ENCODE measurements around the gene FXYD7.
"Not testable (repeated sequence)": the region's sequence is repeated elsewhere in the genome, so short reads cannot be mapped to it uniquely, and the experiment has no call there.

FXYD7 gene, protein sequence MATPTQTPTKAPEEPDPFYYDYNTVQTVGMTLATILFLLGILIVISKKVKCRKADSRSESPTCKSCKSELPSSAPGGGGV

GRCh38 chr19:35143231-35143715 lies at the start of gene FXYD7:
Gene FXYD7, plus strand, starts transcription at chr19:35143255. Its CDS starts 79 bp downstream, at chr19:35143334.
- no peak for DNase-seq (ENCODE audit: low read depth)

DNA sequence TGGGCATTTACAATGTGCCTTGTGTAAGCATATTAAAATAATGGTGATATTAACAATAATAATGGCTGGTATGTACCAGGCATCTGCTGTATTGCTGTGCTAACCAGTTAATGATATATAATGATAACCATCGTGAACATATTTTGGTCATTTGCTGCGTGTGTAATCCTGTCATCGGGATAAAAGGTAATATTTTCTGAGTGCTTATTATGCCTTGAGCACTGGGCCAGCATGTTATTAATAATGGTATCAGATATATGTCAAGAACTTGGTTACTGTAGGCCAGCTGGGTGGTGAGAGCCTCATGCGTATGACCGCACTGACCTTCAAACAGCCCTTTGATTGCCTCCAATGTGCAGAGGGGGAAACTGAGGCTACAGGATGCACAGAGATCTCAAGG lies 49.6 kb upstream of the FXYD7 start:
- no peak for DNase-seq (ENCODE audit: low read depth)

DNA sequence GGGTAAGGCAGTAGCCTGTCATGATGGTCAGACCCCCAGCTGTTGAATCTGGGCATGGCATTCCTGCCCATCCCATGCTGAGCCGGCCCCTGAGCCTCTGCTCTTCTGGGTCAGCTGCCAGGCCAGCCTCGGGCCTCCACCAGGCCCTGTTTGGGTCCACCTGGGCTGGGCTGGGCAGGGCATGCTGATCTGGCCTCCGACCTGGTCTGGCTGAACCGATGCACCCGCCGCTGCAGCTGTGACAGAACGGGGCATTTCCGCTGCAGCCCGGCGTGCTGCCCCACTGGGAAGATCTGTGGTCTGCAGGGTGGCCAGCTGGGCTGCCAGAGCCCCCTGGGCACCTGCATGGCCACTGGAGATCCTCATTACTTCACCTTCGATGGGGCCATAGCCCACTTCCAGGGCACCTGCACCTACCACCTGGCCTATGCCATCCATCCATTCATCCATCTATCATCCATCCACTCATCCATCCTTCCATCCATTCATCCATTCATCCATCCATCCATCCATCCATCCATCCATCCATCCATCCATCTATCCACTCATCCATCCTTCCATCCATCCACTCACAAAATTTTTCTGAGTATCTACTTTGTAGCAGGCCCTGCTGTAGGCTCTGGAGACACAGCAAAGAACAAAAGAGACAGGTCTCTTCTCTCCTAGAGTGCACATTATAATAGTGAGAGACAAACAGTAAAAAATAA lies 49.0 kb upstream of the FXYD7 start:
- DNase-seq (ENCODE audit: low read depth): no peak

- DNase-seq (ENCODE audit: low read depth): no peak
Measured at GRCh38 chr19:35094656-35095055, 48.4 kb upstream of the FXYD7 start.

DNA sequence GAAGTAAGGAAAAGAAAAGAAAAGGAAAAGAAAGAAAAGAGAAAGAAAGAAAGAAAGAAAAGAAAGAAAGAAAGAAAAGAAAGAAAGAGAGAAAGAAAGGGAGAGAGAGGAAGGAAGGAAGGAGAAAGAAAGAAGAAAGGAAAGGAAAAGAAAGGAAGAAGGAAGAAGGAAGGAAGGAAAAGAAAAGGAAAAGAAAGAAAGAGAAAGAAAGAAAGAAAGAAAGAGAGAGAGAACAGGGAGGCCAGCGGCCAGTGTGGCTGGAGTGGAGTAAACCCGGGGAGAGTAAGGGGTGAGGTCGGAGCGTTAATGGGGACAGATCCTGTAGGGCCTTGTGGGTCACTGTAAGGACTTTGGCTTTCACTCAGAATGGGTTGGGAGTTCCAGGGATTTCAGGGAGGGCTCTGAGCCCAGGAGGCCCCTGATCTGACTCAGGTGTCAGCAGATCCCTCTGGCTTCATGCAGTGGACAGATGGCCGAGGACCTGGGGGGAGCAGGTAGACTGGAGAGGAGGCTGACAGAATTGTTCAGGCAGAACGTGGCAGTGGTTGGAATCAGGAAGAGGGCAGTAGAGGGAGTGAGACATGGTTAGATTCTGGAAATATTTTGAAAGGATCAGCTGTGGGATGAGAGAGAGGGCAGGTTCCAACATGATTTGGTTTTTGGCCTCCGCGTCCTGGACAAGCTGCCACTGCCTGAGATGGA lies 47.2 kb upstream of the FXYD7 start:
- DNase-seq (ENCODE audit: low read depth): no peak

DNA sequence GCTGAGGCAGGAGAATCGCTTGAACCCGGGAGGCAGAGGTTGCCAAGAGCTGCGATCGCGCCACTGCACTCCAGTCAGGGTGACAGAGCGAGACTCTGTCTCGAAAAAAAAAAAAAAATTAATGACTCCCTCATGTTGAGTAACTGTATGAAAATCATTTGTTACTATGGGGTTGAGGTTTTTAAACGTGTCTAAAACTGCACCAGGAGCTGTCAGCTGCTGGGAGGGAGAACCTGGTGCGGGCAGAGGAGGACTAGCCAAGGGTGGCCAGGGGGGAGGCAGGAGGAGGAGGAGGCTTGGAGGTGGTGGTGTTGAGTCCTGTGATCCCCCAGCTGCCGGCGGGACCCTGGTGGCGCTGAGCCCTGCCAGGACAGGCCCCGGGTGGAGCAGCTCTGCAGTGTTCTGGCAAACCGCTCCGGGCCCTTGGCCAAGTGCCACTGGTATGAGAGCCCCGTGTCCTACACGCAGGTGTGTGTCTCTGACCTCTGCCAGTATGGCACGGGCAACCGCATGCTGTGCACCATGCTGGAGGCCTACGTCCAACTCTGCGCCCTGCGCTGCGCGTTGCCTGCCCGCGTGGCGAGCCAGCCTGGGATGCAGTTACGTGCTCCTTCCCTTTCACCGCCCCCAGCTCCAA lies 44.5 kb upstream of the FXYD7 start:
- DNase-seq (ENCODE audit: low read depth): no peak

DNA sequence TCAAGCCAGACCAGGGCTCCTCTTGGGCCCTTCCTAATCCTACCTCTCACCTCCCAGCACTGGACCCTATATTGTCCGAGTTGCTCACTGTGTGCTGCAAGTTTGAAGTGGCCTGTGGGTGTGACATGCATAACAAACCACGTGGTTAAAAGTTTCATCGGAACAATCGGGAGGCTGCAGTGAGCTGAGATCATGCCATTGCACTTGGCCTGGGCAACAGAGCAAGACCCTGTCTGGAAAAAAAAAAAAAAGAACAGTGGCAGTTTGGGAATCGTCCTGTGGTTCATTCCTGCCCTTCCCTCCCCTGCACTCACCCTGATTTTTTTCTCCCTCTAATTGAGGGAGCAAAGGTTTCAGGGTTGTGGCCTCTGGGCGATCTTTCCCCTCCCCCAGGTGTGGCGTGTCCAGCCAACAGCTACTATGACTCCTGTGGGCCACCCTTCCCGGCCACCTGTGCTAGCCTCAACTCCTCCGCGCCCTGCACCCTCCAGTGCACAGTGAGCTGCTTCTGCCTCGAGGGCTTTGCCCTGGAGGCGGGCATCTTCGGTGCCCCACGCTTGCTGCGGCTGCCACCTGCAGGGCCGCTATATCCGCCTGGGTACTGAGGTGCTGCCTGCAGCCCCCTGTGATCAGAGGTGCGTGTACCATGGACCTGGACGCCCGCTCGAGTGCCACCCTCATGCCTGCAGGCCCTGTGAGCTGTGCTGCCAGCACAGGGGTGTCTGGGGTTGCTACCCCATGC lies 43.7 kb upstream of the FXYD7 start:
- DNase-seq (ENCODE audit: low read depth): no peak

GRCh38 chr19:35099897-35100275 lies 43.2 kb upstream of the FXYD7 start:
- no peak for DNase-seq (ENCODE audit: low read depth)

- no peak for DNase-seq (ENCODE audit: low read depth)
Measured at GRCh38 chr19:35100588-35101533, 42.2 kb upstream of the FXYD7 start.

DNA sequence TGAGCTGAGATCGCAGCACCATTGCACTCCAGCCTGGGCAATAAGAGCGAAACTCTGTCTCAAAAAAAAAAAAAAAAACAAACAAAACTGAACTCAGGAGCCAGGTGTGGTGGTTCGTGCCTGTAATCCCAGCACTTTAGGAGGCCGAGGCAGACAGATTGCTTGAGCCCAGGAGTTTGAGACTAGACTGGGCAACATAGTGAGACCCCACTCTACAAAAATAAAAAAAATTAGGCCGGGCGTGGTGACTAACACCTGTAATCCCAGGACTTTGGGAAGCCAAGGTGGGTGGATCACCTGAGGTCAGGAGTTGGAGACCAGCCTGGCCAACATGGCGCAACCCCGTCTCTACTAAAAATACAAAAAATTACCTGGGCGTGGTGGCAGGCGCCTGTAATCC lies 41.1 kb upstream of the FXYD7 start:
- not testable (repeated sequence) for DNase-seq (ENCODE audit: low read depth)

DNA sequence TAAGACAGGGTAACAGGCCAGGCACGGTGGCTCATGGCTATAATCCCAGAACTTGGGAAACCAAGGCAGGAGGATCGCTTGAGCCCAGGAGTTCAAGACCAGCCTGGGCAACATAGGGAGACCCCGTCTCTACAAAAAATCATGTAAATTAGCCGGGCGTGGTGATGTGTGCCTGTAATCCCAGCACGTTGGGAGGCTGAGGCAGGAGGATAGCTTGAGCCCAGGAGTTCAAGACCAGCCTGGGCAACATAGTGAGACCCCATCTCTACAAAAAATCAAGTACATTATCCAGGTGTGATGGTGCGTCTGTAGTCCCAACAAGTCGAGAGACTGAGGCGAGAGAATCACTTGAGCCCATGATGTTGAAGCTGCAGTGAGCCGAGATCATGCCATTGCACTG lies 39.4 kb upstream of the FXYD7 start:
- DNase-seq (ENCODE audit: low read depth): not testable (repeated sequence)

- no peak for DNase-seq (ENCODE audit: low read depth)
Measured at GRCh38 chr19:35104361-35104760, 38.7 kb upstream of the FXYD7 start.

GRCh38 chr19:35105047-35105410 lies 38.0 kb upstream of the FXYD7 start:
- no peak for DNase-seq (ENCODE audit: low read depth)

GRCh38 chr19:35105411-35106290 lies 37.4 kb upstream of the FXYD7 start:
- DNase-seq (ENCODE audit: low read depth): no peak

- DNase-seq (ENCODE audit: low read depth): no peak
Measured at GRCh38 chr19:35106291-35106583, 36.8 kb upstream of the FXYD7 start.

GRCh38 chr19:35106898-35107541 lies 36.0 kb upstream of the FXYD7 start:
- DNase-seq (ENCODE audit: low read depth): no peak

- no peak for DNase-seq (ENCODE audit: low read depth)
Measured at GRCh38 chr19:35107545-35107944, 35.5 kb upstream of the FXYD7 start.

DNA sequence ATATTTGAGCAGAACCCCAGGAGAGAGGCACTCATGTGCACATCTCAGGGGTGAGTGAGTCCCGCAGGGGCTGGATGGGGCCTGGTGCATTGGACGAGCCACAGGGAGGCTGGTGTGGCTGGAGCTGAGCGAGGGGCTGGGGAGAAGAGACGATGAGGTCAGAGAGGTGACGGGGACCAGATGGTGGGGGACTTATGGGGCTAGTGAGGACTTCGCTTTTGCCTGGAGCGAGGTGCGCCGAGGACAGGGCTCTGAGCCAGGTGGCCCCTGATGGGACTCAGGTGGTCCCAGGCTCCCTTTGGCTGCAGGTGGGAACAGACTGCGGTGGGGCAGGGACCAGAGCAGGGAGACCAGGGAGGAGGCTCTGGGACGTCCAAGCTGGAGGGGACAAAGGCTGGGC lies 34.3 kb upstream of the FXYD7 start:
- DNase-seq (ENCODE audit: low read depth): no peak

- DNase-seq (ENCODE audit: low read depth): no peak
Measured at GRCh38 chr19:35109395-35110112, 33.5 kb upstream of the FXYD7 start.
